ENCODE results near the gene HEXD. TPM values are rescaled to one million over a fixed set of nuclear protein-coding genes. Genes with fewer than 3 reads are reported as not detected.
"Not testable (repeated sequence)": the region's sequence is repeated elsewhere in the genome, so short reads cannot be mapped to it uniquely, and the experiment has no call there.

The HEXD gene
- total RNA-seq, 2 experiments from 2014 or later = 65.5 to 70.2 TPM

GRCh38 chr17:82408288-82408937, 9.7 kb upstream of the HEXD start:
- ChIA-PET POLR2A (no interaction called here), CTCF (interaction anchor here (0.6 to 1.2 kb wide), 2 partner anchors 14 to 173 kb away, joined by 3 to 4 read pairs; no protein-coding TSS in a partner anchor)
- no peak overlapping the region for H3K4me3 Mint-ChIP-seq
- no peak for DNase-seq
- H3K27me3 Mint-ChIP-seq = no peaks in the 10 kb centered on the region
- H3K27ac Mint-ChIP-seq = no peak overlapping the region
- H3K4me1 Mint-ChIP-seq = peaks cover 6% of the 10 kb centered on the region
- no peaks in the 10 kb centered on the region for H3K9me3 Mint-ChIP-seq
- H3K36me3 Mint-ChIP-seq (ENCODE audit: low read depth) = peaks cover 8% of the 10 kb centered on the region

DNA sequence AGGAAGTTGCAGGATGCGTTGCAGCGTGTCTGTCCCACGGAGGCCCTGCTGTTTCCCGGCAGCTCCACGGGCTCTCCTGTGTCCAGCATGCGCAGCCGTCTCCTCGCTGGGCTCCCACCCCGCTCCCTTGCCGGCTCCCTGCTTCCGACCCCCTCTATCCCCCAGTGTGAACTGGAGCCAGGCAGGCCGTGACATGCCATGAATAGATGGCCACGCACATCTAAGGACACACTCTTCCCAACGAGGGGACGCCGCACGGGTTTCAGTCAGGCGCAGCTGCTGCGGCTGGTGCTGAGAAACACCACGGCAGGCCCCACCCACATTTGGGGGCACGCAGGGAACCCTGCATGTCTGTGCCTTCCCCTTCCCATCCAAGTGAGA, 9.2 kb upstream of the HEXD start:
- CTCF ChIA-PET = interaction anchor here (0.6 to 1.2 kb wide), 2 partner anchors 15 to 173 kb away, joined by 3 to 4 read pairs; no protein-coding TSS in a partner anchor
- Mint-ChIP-seq H3K36me3 (ENCODE audit: low read depth) (peaks cover 3% of the 10 kb centered on the region), H3K27me3 (no peaks in the 10 kb centered on the region), H3K4me3 (no peak overlapping the region), H3K4me1 (peaks cover 6% of the 10 kb centered on the region), H3K27ac (no peak overlapping the region), H3K9me3 (no peaks in the 10 kb centered on the region)
- POLR2A ChIA-PET = no interaction called here
- no peak for DNase-seq

DNA sequence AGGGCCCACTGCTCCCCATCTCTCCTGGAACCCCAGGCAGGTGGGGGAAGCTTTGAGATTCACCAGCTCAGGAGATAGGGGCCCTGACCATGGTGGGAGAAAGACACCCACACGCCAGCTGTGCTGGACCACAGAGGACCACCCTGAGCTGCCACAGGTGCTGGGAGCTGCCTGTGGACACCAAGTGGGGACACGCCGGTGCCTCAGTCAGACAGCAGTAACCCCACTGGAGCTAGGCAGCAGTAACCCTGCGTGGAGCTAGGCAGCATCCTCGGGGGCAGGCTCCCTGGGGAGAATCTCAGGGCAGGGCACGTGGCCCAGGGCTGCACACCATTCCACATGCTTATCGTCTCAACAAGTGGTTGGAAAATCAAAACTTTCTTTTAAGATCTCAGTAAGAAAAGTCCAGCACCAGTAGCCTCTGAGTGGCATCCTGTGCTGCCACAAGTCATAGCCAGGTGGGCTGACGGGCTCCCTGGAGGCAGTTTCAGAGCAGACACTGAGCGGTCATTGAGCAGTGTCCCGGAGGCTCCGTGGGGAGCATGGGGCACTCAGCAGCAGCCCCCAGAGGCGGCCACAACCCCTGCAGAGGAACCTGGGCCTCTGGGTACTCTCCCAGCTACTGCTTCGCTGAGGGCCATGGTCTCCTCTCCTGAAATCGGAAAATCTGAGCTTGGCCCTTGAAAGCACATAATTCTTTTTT, 8.0 kb upstream of the HEXD start:
- H3K9me3 Mint-ChIP-seq = no peaks in the 10 kb centered on the region
- H3K27me3 Mint-ChIP-seq = no peaks in the 10 kb centered on the region
- no peak for DNase-seq
- peaks cover 5% of the 10 kb centered on the region for H3K36me3 Mint-ChIP-seq (ENCODE audit: low read depth)
- CTCF ChIA-PET = interaction anchor here (0.7 to 0.9 kb wide), 4 partner anchors 58 to 389 kb away, joined by 3 to 5 read pairs (median 4); no protein-coding TSS in a partner anchor
- no peak overlapping the region for H3K27ac Mint-ChIP-seq
- peaks cover 15% of the 10 kb centered on the region for H3K4me1 Mint-ChIP-seq
- no peak overlapping the region for H3K4me3 Mint-ChIP-seq
- POLR2A ChIA-PET = no interaction called here

- no peaks in the 10 kb centered on the region for H3K27me3 Mint-ChIP-seq
- H3K27ac Mint-ChIP-seq = no peak overlapping the region
- ChIA-PET CTCF (interaction anchor here (0.6 to 0.9 kb wide), 2 partner anchors 43 to 67 kb away, joined by 3 to 4 read pairs; no protein-coding TSS in a partner anchor), POLR2A (no interaction called here)
- no peaks in the 10 kb centered on the region for H3K9me3 Mint-ChIP-seq
- peaks cover 19% of the 10 kb centered on the region for H3K4me1 Mint-ChIP-seq
- peaks cover 3% of the 10 kb centered on the region for H3K36me3 Mint-ChIP-seq (ENCODE audit: low read depth)
- no peak for DNase-seq
- no peak overlapping the region for H3K4me3 Mint-ChIP-seq
Measured at GRCh38 chr17:82411396-82412053, 6.6 kb upstream of the HEXD start.

- CTCF ChIA-PET = not testable (repeated sequence)
Measured at GRCh38 chr17:82412081-82412480, 6.1 kb upstream of the HEXD start.

GRCh38 chr17:82412535-82413520, 5.3 kb upstream of the HEXD start:
- no peaks in the 10 kb centered on the region for H3K9me3 Mint-ChIP-seq
- H3K27me3 Mint-ChIP-seq = no peaks in the 10 kb centered on the region
- no peak overlapping the region for H3K4me3 Mint-ChIP-seq
- ChIA-PET CTCF (interaction anchor here (2.0 kb wide), 1 partner anchor 10 kb away, joined by 7 read pairs; no protein-coding TSS in a partner anchor), POLR2A (no interaction called here)
- peaks cover 2% of the 10 kb centered on the region for H3K36me3 Mint-ChIP-seq (ENCODE audit: low read depth)
- DNase-seq = no peak
- H3K27ac Mint-ChIP-seq = no peak overlapping the region
- peaks cover 18% of the 10 kb centered on the region for H3K4me1 Mint-ChIP-seq

More at GRCh38 chr17:82412081-82412480, 6.1 kb upstream of the HEXD start:
- H3K9me3 Mint-ChIP-seq; H3K36me3 Mint-ChIP-seq (ENCODE audit: low read depth); H3K27me3 Mint-ChIP-seq; H3K27ac Mint-ChIP-seq; POLR2A ChIA-PET; DNase-seq; H3K4me3 Mint-ChIP-seq: not testable (repeated sequence)
- H3K4me1 Mint-ChIP-seq = peaks cover 19% of the 10 kb centered on the region

- Mint-ChIP-seq H3K27ac (no peak overlapping the region), H3K27me3 (no peaks in the 10 kb centered on the region), H3K36me3 (ENCODE audit: low read depth) (peaks cover 4% of the 10 kb centered on the region), H3K9me3 (no peaks in the 10 kb centered on the region), H3K4me3 (no peak overlapping the region), H3K4me1 (peaks cover 23% of the 10 kb centered on the region)
- peak; percentile 85 for DNase-seq
- CTCF ChIA-PET = interaction anchor here (0.6 to 2.0 kb wide), 2 partner anchors 12 to 178 kb away, joined by 3 to 7 read pairs; no protein-coding TSS in a partner anchor
- POLR2A ChIA-PET = no interaction called here
Measured at GRCh38 chr17:82414548-82415281, 3.4 kb upstream of the HEXD start.

GRCh38 chr17:82415336-82415735, 2.8 kb upstream of the HEXD start:
- ChIA-PET POLR2A (no interaction called here), CTCF (interaction anchor here (0.6 to 2.0 kb wide), 2 partner anchors 13 to 179 kb away, joined by 3 to 7 read pairs; no protein-coding TSS in a partner anchor)
- H3K4me1 Mint-ChIP-seq = peaks cover 29% of the 10 kb centered on the region
- H3K9me3 Mint-ChIP-seq = no peaks in the 10 kb centered on the region
- H3K27ac Mint-ChIP-seq = no peak overlapping the region
- DNase-seq = no peak
- no peaks in the 10 kb centered on the region for H3K27me3 Mint-ChIP-seq
- H3K36me3 Mint-ChIP-seq (ENCODE audit: low read depth) = peaks cover 10% of the 10 kb centered on the region
- no peak overlapping the region for H3K4me3 Mint-ChIP-seq

- peaks cover 31% of the 10 kb centered on the region for H3K4me1 Mint-ChIP-seq
- no peak for DNase-seq
- no peak overlapping the region for H3K27ac Mint-ChIP-seq
- H3K27me3 Mint-ChIP-seq = no peaks in the 10 kb centered on the region
- no peaks in the 10 kb centered on the region for H3K9me3 Mint-ChIP-seq
- no peak overlapping the region for H3K4me3 Mint-ChIP-seq
- ChIA-PET POLR2A (no interaction called here), CTCF (interaction anchor here (1.0 kb wide), 1 partner anchor 58 kb away, joined by 4 read pairs; no protein-coding TSS in a partner anchor)
- H3K36me3 Mint-ChIP-seq (ENCODE audit: low read depth) = peaks cover 14% of the 10 kb centered on the region
Measured at GRCh38 chr17:82415786-82416185, 2.4 kb upstream of the HEXD start.

- no peak overlapping the region for H3K4me3 Mint-ChIP-seq
- DNase-seq = no peak
- POLR2A ChIA-PET = no interaction called here
- H3K27ac Mint-ChIP-seq = no peak overlapping the region
- H3K36me3 Mint-ChIP-seq (ENCODE audit: low read depth) = peaks cover 18% of the 10 kb centered on the region
- H3K27me3 Mint-ChIP-seq = no peaks in the 10 kb centered on the region
- no peaks in the 10 kb centered on the region for H3K9me3 Mint-ChIP-seq
- H3K4me1 Mint-ChIP-seq = peaks cover 36% of the 10 kb centered on the region
- CTCF ChIA-PET = interaction anchor here (1.0 kb wide), 1 partner anchor 58 kb away, joined by 4 read pairs; no protein-coding TSS in a partner anchor
Measured at GRCh38 chr17:82416264-82416663, 1.9 kb upstream of the HEXD start.

DNA sequence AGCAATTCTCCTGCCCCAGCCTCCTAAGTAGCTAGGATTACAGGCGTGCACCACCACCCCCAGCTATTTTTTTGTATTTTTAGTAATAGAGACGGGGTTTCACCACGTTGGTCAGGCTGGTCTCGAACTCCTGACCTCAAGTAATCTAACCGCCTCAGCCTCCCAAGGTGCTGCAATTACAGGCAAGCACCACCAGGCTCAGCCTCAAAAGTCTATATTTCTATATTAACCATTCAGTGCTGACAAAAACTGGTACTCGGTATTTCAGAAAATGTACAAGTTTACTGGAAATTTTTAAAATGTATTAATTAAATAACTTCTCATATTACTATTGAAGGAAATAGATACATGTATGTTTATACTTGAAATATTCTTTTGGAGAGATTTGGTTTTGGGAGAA, 1.4 kb upstream of the HEXD start:
- Mint-ChIP-seq H3K27ac (no peak overlapping the region), H3K36me3 (ENCODE audit: low read depth) (peaks cover 21% of the 10 kb centered on the region), H3K4me1 (peaks cover 40% of the 10 kb centered on the region), H3K27me3 (no peaks in the 10 kb centered on the region), H3K9me3 (no peaks in the 10 kb centered on the region), H3K4me3 (no peak overlapping the region)
- no peak for DNase-seq
- CTCF ChIA-PET = interaction anchor here (0.8 to 1.0 kb wide), 3 partner anchors 59 to 83 kb away, joined by 3 to 4 read pairs (median 3); partner anchors contain the start of gene SECTM1
- POLR2A ChIA-PET = no interaction called here
